Measurements from ENCODE around the gene ZFP36L2.
A peak's percentile ranks its signal among the peaks of the same experiment; 100 is the strongest.

ZFP36L2 gene, protein sequence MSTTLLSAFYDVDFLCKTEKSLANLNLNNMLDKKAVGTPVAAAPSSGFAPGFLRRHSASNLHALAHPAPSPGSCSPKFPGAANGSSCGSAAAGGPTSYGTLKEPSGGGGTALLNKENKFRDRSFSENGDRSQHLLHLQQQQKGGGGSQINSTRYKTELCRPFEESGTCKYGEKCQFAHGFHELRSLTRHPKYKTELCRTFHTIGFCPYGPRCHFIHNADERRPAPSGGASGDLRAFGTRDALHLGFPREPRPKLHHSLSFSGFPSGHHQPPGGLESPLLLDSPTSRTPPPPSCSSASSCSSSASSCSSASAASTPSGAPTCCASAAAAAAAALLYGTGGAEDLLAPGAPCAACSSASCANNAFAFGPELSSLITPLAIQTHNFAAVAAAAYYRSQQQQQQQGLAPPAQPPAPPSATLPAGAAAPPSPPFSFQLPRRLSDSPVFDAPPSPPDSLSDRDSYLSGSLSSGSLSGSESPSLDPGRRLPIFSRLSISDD

DNA sequence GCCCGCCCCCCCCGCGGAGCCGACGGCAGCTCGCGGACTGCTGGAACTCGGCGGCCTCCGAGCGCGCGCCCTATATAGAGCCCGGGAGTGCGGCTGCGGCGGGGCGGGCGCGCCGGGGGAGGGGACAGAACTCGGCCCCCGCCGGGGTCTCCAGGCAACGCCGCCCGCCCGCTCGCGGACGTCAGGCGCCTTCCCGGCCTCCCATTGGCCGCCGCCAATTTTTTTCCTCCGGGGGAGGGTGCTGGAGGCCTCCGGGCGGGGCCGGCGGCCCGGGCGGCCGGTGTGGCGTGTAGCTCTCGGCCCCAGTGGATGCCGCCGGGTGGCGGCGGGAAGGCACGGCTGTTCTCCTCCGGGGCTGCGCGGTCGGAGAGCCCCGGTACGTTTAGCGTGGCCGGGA, at the start of gene ZFP36L2:
ZFP36L2 (minus strand) TSS at position 49 of the 397 bp plus-strand sequence. CDS start 291 bp downstream, outside the sequence.
- peak; percentile 79 for TF ChIP-seq POLR2A (IDR thresholded peaks at IDR 0.05; ENCODE audit: low read depth, low read length)
- FAIRE-seq (no peak), DNase-seq (ENCODE audit: insufficient read length, low spot score) (peak; percentile 98)

GRCh38 chr2:43274721-43275120, 48.3 kb upstream of the ZFP36L2 start:
- no peak for FAIRE-seq
- TF ChIP-seq POLR2A (IDR thresholded peaks at IDR 0.05; ENCODE audit: low read depth, low read length): no peak

GRCh38 chr2:43274055-43274454, 47.6 kb upstream of the ZFP36L2 start:
- peak; percentile 38 for DNase-seq (ENCODE audit: insufficient read length, low spot score)
- TF ChIP-seq POLR2A (IDR thresholded peaks at IDR 0.05; ENCODE audit: low read depth, low read length): no peak
- no peak for FAIRE-seq

More at GRCh38 chr2:43274721-43275120, 48.3 kb upstream of the ZFP36L2 start:
- DNase-seq (ENCODE audit: insufficient read length, low spot score): no peak

DNA sequence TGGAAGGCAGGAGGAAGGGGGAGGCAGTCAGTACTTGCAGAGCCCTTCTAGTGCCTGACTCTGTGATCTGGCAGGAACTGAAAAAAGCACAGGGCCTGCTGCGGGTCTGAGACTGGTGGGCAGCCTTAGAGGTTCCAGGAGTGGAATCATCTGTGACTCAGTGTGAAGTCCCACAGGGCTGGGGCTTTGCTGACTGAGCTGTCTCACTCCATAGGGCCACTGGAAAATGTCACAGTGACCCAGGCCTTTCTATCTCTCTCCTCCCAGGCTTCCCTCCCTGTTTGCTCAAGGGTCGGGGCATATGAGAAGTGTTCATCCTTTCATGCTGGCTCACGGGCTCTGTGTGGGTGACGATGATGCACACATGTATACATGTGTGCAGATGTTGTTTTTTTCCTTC, 47.1 kb upstream of the ZFP36L2 start:
- DNase-seq (ENCODE audit: insufficient read length, low spot score): no peak
- FAIRE-seq: no peak
- TF ChIP-seq POLR2A (IDR thresholded peaks at IDR 0.05; ENCODE audit: low read depth, low read length): no peak

GRCh38 chr2:43270930-43271615, 44.7 kb upstream of the ZFP36L2 start:
- no peak for TF ChIP-seq POLR2A (IDR thresholded peaks at IDR 0.05; ENCODE audit: low read depth, low read length)
- FAIRE-seq (no peak), DNase-seq (ENCODE audit: insufficient read length, low spot score) (no peak)

DNA sequence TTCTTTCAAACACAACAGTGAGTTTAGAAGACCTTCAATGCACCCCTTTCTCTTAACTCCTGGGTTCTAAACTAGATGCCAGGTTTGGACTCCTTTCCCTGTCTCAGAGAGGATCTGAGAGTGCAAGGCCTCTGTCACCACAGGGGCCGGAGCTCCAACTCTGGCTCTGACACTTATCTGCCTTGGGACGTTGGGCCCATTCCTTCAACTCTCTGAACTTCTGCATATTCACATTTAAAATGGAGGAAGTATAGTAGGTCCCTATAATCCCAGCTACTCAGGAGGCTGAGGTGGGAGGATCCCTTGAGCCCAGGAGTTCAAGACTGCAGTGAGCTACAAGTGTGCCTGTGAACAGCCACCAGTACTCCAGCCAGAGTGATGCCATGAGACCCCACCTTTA, 44.1 kb upstream of the ZFP36L2 start:
- no peak for TF ChIP-seq POLR2A (IDR thresholded peaks at IDR 0.05; ENCODE audit: low read depth, low read length)
- no peak for FAIRE-seq
- DNase-seq (ENCODE audit: insufficient read length, low spot score): no peak

- no peak for TF ChIP-seq POLR2A (IDR thresholded peaks at IDR 0.05; ENCODE audit: low read depth, low read length)
- DNase-seq (ENCODE audit: insufficient read length, low spot score) (peak; percentile 39), FAIRE-seq (peak; percentile 15)
Measured at GRCh38 chr2:43269706-43270105, 43.3 kb upstream of the ZFP36L2 start.

DNA sequence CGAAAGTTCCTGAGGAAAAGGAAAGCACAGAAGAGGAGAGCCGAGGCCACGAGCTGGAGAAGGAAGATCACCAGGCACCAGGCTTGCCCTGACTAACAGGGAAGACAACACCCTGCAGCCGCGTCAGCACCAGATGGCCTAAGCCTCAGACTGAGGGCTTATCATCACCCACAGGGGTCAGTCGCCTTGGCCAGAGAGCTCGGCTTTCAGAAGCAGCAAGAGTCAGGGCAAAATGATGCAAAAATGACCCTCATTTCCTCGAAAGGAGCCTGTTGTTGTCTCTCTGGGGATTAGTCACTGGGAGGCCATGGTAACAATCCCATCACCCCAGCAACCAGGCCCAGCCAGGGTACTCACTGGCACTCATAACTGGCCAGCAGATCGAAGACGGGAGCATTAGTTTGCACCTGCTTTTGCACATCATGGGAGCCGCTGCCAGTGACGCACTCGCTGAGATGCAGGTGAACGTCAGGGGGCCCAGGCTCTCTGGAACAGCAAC, 42.7 kb upstream of the ZFP36L2 start:
- no peak for TF ChIP-seq POLR2A (IDR thresholded peaks at IDR 0.05; ENCODE audit: low read depth, low read length)
- DNase-seq (ENCODE audit: insufficient read length, low spot score) (peak; percentile 84), FAIRE-seq (peak; percentile 87)

DNA sequence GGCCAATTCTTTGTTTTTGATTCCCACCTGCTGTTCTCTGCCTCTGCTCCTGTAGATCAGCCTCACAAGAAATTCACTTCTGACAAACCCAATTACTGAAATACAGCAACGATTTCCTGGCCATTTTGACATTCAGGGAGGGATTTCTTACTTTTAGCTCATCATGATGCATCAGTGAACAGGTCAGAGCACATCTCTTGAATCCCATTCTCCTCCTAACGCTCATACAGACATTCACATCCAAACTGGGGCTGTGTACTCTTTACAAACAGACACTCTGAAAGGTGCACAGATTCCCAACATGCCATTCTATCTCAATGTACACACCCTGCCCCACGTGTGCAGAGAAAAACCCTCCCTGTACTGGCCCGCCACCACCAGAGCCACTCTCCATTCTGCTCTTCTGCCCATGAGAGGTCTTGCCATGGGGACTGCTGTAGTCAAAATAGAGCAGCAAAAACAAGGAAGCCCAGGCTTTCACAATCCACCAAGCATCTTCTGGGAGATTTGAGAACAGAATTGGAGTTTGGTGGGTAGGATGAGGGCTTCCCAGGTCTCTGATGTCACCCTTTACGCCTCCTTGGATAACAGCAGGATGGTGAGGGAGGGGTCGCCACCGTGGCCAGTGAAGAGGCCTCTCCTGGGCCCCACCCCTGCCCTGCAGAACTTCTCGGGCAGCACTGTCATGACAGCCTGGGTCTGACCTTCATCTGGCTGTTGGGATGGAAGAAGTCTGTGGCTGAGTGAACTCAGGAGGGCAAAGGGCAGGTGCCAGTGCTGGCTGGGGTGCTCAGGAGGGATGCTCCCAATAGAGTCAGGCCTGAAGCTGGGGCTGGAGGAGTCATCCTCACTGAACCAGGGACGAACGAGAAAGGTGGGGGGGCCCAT, 41.9 kb upstream of the ZFP36L2 start:
- DNase-seq (ENCODE audit: insufficient read length, low spot score) (no peak), FAIRE-seq (no peak)

GRCh38 chr2:43267381-43267780, 41.0 kb upstream of the ZFP36L2 start:
- no peak for FAIRE-seq
- no peak for TF ChIP-seq POLR2A (IDR thresholded peaks at IDR 0.05; ENCODE audit: low read depth, low read length)

More for the DNA sequence above, 41.9 kb upstream of the ZFP36L2 start:
- TF ChIP-seq POLR2A (IDR thresholded peaks at IDR 0.05; ENCODE audit: low read depth, low read length): no peak

GRCh38 chr2:43266711-43267111, 40.3 kb upstream of the ZFP36L2 start:
- no peak for FAIRE-seq
- DNase-seq (ENCODE audit: insufficient read length, low spot score): no peak
- no peak for TF ChIP-seq POLR2A (IDR thresholded peaks at IDR 0.05; ENCODE audit: low read depth, low read length)

More at GRCh38 chr2:43267381-43267780, 41.0 kb upstream of the ZFP36L2 start:
- DNase-seq (ENCODE audit: insufficient read length, low spot score): no peak

DNA sequence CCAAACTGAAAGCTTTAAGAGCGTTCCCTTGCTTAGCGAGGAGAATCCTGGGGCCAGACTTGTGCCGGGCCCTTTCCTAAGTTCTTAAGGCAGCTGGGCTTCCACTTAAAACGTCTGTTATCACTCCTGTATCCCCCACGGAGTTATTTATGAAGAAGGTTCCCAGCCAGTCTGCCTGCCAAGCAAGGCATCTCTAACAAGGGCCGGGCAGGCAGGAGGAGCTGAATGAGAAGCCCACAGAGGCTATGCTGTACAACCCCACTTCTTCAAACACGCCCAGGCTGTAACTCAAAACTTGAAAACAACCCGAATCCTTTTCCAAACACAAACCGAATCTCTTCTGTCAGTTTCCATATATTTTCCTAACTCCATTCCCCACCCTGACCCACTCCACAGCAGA, 39.0 kb upstream of the ZFP36L2 start:
- DNase-seq (ENCODE audit: insufficient read length, low spot score) (no peak), FAIRE-seq (no peak)
- no peak for TF ChIP-seq POLR2A (IDR thresholded peaks at IDR 0.05; ENCODE audit: low read depth, low read length)

DNA sequence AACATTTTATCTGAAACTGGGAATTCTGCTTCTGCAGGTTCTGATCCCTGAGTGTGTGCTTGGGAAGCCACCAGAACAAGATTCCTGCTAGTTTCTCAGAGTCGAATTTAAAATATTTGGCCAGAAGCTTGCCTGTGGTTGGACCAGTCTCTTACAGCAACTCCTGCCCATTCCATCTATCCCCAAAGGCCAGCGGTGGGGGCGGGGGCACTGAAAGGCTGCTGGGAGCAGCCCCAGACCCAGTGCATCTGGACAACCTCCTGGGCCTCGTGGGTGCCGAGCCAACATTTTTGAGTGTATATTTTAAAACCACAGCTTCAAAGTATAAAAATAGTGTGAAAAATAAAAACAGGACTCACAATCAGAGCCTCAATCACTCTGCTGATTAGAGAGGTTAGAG, 38.6 kb upstream of the ZFP36L2 start:
- DNase-seq (ENCODE audit: insufficient read length, low spot score): no peak
- FAIRE-seq: no peak
- no peak for TF ChIP-seq POLR2A (IDR thresholded peaks at IDR 0.05; ENCODE audit: low read depth, low read length)

Measured in H54 (cell line).